Mammary epithelial cell (primary cell): ENCODE results near the gene PXT1.

ENCODE experiments used
- CTCF ChIP-seq, 2 donors: IDR thresholded peaks in 1 of 2; conservative IDR thresholded peaks in 1 of 2; 2 replicates each; pipeline ENCODE4 v1.5.1; 2011 to 2012; ENCODE audit warnings: inconsistent platforms in 2 of 2, low read length in 2 of 2, mild to moderate bottlenecking in 2 of 2, control low read depth in 1 of 2, low read depth in 1 of 2; ENCODE audit not compliant: insufficient read depth in 1 of 2; ENCODE audit errors: extremely low read depth in 1 of 2
- EZH2 ChIP-seq: IDR thresholded peaks from 2 replicates; pipeline ENCODE4 v1.6.1; 2012; ENCODE audit warnings: low read length, inconsistent platforms, borderline replicate concordance

DNA sequence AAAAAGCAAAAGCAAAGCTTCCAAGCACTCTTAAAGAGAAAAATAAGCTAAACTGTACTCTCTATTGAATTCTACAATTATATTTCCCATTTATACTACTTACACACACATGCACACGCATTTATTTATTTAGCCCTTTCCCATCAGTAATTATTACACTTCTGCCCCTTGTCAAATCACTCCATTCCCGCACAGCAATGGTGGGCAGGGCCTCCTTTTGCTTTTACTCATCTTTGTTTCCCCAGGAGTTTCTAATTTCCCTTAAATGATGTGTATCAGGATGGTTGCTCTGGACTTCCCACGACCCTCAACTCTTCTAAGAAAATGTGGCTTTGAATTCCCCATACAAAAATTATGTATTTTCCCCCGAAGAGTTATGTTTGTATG lies 19.9 kb downstream of the PXT1 start:
- no peak for TF ChIP-seq CTCF (conservative IDR thresholded peaks at IDR 0.05 in 1 of 2, IDR thresholded peaks at IDR 0.05 in 1 of 2; ENCODE audit: extremely low read depth in 1 of 2, insufficient read depth in 1 of 2, low read depth in 1 of 2, low read length in 2 of 2)
- TF ChIP-seq EZH2: no peak
